ENCODE results near the gene CTNNA1. TPM values are rescaled to one million over a fixed set of nuclear protein-coding genes. Genes with fewer than 3 reads are reported as not detected.

Gene CTNNA1
- total RNA-seq, 2 donors from 2014 or later, result 400 to 483 TPM

GRCh38 chr5:138708791-138709190, 44.4 kb upstream of the CTNNA1 start:
- H3K9me3 ChIP-seq, result no peaks in the 10 kb centered on the region
- no peak overlapping the region for H3K9ac ChIP-seq (ENCODE audit: low read depth in 2 of 2, low read length in 2 of 2)
- intact Hi-C loops (cut with DNase I), result no loop called here
- no peaks in the 10 kb centered on the region for H3K4me1 ChIP-seq
- H3K27ac ChIP-seq, result no peak overlapping the region
- H3K36me3 ChIP-seq, result no peaks in the 10 kb centered on the region
- H3K27me3 ChIP-seq, result no peaks in the 10 kb centered on the region
- no peak for DNase-seq
- no peak for TF ChIP-seq CTCF (IDR thresholded peaks at IDR 0.05)
- H3K4me3 ChIP-seq, result no peak overlapping the region

GRCh38 chr5:138709202-138709601, 44.0 kb upstream of the CTNNA1 start:
- H3K9me3 ChIP-seq, result no peaks in the 10 kb centered on the region

GRCh38 chr5:138711087-138711486, 42.1 kb upstream of the CTNNA1 start:
- Histone ChIP-seq H3K9me3 (no peaks in the 10 kb centered on the region), H3K36me3 (no peaks in the 10 kb centered on the region), H3K27ac (no peak overlapping the region), H3K4me3 (no peak overlapping the region), H3K27me3 (no peaks in the 10 kb centered on the region), H3K9ac (ENCODE audit: low read depth in 2 of 2, low read length in 2 of 2) (no peak overlapping the region), H3K4me1 (no peaks in the 10 kb centered on the region)
- DNase-seq, result no peak
- no peak for TF ChIP-seq CTCF (IDR thresholded peaks at IDR 0.05)
- intact Hi-C loops (cut with DNase I), result no loop called here

More at GRCh38 chr5:138709202-138709601, 44.0 kb upstream of the CTNNA1 start:
- H3K4me3 ChIP-seq, result no peak overlapping the region
- H3K9ac ChIP-seq (ENCODE audit: low read depth in 2 of 2, low read length in 2 of 2), result no peak overlapping the region
- H3K36me3 ChIP-seq, result no peaks in the 10 kb centered on the region
- H3K4me1 ChIP-seq, result no peaks in the 10 kb centered on the region
- no peak overlapping the region for H3K27ac ChIP-seq
- DNase-seq, result no peak
- intact Hi-C loops (cut with DNase I), result no loop called here
- no peaks in the 10 kb centered on the region for H3K27me3 ChIP-seq
- TF ChIP-seq CTCF (IDR thresholded peaks at IDR 0.05), result no peak

GRCh38 chr5:138711811-138712210, 41.4 kb upstream of the CTNNA1 start:
- intact Hi-C loops (cut with DNase I), result no loop called here
- no peak for TF ChIP-seq CTCF (IDR thresholded peaks at IDR 0.05)

GRCh38 chr5:138712324-138712723, 40.9 kb upstream of the CTNNA1 start:
- Histone ChIP-seq H3K27ac (no peak overlapping the region), H3K4me1 (no peaks in the 10 kb centered on the region), H3K9me3 (no peaks in the 10 kb centered on the region), H3K4me3 (no peak overlapping the region), H3K27me3 (no peaks in the 10 kb centered on the region), H3K9ac (ENCODE audit: low read depth in 2 of 2, low read length in 2 of 2) (no peak overlapping the region), H3K36me3 (no peaks in the 10 kb centered on the region)
- no peak for DNase-seq
- intact Hi-C loops (cut with DNase I), result no loop called here
- TF ChIP-seq CTCF (IDR thresholded peaks at IDR 0.05), result no peak

More at GRCh38 chr5:138711811-138712210, 41.4 kb upstream of the CTNNA1 start:
- no peak for DNase-seq
- no peaks in the 10 kb centered on the region for H3K9me3 ChIP-seq
- no peaks in the 10 kb centered on the region for H3K36me3 ChIP-seq
- H3K4me3 ChIP-seq, result no peak overlapping the region
- no peaks in the 10 kb centered on the region for H3K27me3 ChIP-seq
- H3K27ac ChIP-seq, result no peak overlapping the region
- H3K9ac ChIP-seq (ENCODE audit: low read depth in 2 of 2, low read length in 2 of 2), result no peak overlapping the region
- H3K4me1 ChIP-seq, result no peaks in the 10 kb centered on the region

- no peak overlapping the region for H3K27ac ChIP-seq
- DNase-seq, result no peak
- no peak overlapping the region for H3K9ac ChIP-seq (ENCODE audit: low read depth in 2 of 2, low read length in 2 of 2)
- no peak overlapping the region for H3K4me3 ChIP-seq
- no peaks in the 10 kb centered on the region for H3K9me3 ChIP-seq
- no peak for TF ChIP-seq CTCF (IDR thresholded peaks at IDR 0.05)
- H3K4me1 ChIP-seq, result no peaks in the 10 kb centered on the region
- no peaks in the 10 kb centered on the region for H3K27me3 ChIP-seq
- H3K36me3 ChIP-seq, result no peaks in the 10 kb centered on the region
- intact Hi-C loops (cut with DNase I), result no loop called here
Measured at GRCh38 chr5:138712791-138713190, 40.4 kb upstream of the CTNNA1 start.
